GM19035 (cell line): Measurements from ENCODE around the gene FBRSL1.
A peak's percentile ranks its signal among the peaks of the same experiment; 100 is the strongest.
"Not testable (repeated sequence)": the region's sequence is repeated elsewhere in the genome, so short reads cannot be mapped to it uniquely, and the experiment has no call there.

ENCODE experiments used
- ATAC-seq: cut with Tn5 transposase; IDR thresholded peaks from one replicate; pipeline ENCODE4 v1.9.1; 2021; ENCODE audit not compliant: unreplicated experiment

Gene FBRSL1

GRCh38 chr12:132489602-132490266 lies at the start of gene FBRSL1:
FBRSL1 (plus strand) TSS chr12:132490151.
- ATAC-seq = peak; percentile 65

- not testable (repeated sequence) for ATAC-seq
Observed at GRCh38 chr12:132440420-132440819, 49.5 kb upstream of the FBRSL1 start.

- ATAC-seq = no peak
Observed at GRCh38 chr12:132441871-132442863, 47.8 kb upstream of the FBRSL1 start.

GRCh38 chr12:132443091-132443490 lies 46.9 kb upstream of the FBRSL1 start:
- ATAC-seq = no peak

DNA sequence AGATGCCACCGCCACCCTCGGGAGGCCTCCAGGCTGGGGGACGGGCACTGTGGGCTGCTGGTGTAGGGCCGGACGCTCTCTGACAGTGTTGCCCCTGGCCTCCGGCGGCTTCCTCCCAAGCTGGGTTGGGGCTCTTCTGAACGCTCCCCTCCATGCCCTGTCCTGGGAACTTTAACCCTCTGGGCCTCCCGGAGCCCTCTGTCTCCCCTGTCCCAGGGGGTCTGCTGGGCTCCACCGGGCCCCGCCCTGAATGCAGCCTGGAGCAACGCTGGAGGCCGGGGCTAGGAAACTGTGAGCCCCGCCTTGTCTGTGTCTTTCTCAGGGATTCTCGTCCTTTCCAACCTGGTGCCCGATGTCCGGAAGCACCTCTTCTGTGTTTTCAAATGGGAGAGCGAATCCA lies 45.7 kb upstream of the FBRSL1 start:
- ATAC-seq = no peak

GRCh38 chr12:132444957-132445883 lies 44.7 kb upstream of the FBRSL1 start:
- no peak for ATAC-seq

DNA sequence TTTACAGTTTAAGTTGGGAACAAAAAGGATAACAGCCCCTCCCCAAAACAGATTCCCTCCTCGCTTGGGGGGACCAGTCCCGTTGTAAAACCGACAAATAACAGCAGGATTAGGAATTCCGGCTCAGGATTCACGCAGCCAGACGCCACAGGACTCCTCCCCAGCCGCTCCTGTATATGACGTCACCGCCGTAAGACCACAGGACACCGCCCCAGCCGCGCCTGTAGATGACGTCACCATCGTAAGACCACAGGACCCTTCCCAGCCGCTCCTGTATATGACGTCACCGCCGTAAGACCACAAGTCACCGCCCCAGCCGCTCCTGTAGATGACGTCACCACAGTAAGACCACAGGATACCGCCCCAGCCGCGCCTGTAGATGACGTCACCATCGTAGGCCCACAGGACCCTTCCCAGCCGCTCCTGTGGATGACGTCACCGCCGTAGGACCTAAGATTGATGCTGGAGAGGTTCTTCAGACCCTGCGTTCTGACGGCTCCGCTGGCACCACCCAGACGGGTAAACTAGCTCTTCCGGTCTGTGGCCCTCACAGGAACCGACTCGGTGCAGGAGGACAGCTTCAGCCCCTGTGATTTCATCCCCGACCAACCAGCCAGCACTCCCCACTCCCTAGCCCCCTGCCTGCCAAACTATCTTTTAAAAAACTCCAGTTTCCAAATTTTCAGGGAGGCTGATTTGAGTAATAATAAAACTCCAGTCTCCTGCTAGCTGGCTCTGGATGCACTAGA lies 43.9 kb upstream of the FBRSL1 start:
- ATAC-seq = no peak

- ATAC-seq = no peak
Observed at GRCh38 chr12:132446633-132447326, 43.2 kb upstream of the FBRSL1 start.

GRCh38 chr12:132447327-132447720 lies 42.6 kb upstream of the FBRSL1 start:
- no peak for ATAC-seq

DNA sequence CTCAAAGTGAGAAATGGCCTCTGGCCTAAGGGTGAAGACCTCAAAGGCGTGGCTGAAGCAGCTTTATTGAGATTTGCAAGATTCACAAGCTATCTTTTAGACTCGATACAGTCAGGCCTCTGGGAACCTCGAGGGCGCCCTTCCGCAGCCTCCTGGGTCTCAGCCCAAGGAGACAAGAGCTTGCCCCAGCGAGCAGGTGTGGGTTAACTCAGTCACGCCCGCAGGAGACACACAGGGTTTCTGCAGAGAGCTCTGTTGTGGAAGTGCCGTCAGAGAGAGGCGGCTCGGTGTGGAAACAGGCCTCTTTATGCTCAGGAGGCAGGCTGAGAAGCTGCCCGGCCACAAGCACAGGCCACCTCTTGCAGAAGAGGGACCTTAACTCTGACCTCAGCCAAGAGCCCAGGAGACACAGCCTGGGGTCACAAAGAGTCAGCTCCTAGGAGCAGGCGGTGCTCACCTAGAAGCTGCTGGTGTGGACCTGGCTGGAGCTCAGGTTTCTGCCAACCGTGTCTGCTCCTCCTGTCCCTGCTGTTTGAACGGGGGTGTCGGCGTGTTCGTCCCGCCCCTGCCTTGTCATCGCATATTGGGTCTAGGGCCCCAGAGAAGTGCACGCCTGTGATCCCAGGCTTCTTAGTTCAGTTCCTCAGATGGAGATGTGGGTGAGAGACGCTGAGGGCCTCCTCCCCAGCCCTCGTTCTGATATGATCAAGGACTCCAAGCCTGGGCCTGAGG lies 42.1 kb upstream of the FBRSL1 start:
- no peak for ATAC-seq

DNA sequence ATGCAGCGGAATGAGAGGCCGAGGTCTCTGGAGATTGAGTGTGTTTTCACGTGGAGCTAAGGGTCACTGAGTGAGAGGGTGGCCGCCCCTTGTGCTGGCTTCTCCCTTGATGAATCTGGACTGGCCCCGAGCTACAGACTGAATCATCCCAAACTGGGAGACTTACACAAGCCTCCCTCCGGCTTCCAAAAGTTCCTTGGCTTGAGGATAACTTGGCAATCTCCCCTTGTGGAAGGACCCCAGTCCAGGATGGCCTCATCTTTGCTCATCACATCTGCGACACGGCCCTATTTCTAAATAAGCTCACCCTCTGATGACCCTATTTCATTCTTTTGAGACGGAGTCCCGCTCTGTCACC lies 41.5 kb upstream of the FBRSL1 start:
- ATAC-seq = no peak

DNA sequence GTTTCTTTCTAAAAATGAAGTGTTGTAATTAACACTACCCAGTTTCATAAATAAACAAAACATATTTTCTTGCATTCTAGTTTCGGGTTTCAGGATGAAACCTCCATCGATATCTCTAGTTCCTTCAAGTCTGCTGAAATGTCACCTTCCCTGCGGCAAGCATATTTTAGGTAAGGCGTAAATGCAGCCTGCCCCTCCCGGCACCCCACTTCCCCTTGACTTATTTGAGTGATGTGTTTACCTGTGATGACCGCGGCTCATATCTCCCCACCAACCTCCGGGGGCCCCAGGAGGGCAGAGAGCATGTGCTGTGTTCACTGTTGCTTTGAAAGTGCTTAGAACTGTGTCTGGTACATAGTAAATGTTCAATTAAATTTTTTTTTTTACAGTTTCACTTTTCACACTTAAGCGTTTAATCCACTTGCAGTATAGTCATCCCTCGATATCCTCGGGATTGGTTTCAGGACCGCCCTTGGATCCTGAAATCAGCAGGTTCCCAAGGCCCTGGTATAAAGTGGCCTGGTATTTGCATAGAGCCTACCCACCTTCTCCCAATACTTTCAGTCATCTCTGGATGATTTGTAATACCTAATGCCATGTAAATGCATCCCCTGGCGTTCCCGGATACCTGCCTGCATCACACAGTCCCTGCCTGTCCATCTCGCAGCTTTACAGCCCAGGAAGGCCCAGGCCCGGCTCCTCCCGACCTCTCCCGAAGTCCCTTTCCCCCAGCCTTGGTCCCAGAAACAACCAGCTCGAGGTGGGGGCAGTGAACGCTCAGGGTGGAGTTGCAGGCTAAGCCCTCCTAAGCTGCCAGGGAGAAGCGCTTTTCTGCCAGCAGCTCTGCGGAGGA lies 40.2 kb upstream of the FBRSL1 start:
- peak; percentile 64 for ATAC-seq

DNA sequence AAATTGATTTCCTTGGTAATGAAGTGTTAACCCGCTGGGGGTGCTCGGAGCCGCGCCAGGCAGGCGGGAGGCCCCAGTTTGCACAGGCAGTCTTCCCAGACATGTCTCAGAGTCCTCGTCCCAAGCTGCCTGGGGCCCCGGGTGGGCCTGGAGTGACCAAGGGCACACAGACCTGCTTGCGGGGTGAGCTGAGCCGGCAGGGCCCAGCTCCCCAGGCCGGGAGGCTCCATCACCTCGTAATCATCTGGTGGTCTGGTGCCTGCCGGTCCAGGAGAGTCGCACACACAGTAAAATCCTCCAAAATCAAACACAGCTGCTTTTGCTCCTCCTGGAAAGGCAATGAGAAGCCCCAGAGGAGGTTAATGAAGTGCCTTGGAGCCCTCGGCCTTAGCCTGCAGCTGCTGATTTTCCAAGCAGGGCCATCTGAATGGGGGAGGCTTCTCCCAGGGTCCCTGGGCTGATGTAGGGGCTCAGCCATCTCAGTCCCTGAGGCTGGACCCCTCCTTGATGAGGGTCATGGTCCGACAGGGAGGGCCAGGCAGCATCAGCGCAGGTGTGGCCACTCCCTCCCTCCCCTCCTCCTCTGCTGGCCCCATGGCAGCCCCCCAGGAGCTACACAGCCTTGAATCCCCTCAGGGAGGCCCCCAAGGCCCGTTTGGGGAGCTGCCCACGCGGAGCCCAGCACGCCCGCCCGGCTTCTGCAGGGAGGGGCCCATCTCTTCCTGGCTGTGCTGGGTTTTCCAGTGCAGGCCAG lies 39.4 kb upstream of the FBRSL1 start:
- no peak for ATAC-seq

DNA sequence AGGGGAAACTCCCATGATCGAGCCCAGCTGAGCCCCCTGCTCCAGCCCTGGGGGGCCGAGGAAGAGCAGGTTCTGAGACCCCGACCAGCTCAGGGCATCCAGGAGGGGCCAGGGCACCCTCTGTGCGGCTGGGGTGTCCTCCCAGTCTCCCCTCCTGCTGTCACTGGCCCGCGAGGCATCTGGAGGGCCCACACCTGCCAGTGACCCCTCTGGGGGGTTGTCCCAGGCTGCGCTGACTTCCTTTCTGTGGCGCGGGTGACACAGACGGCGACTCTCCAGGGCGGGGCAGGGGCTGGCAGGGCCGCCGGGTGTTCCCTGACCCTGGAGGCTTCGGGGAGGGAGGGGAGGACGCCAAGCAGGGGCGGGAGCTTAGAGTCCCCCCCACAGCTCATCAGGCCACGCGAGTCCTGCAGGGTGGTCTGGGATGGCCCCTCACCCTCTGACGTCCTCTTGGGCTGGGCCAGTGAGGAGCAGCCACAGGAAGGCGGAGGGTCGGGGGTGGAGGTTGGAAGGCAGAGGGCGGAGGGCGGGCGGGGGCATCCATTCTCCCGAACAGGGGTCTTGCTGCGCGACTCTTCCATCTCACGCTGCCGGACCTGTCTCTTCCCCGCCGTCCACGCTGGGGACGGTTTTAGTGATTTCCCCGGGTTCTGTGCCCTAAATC lies 38.6 kb upstream of the FBRSL1 start:
- ATAC-seq = no peak

- no peak for ATAC-seq
Observed at GRCh38 chr12:132451836-132452195, 38.1 kb upstream of the FBRSL1 start.

GRCh38 chr12:132452596-132453350 lies 37.2 kb upstream of the FBRSL1 start:
- no peak for ATAC-seq
